8988T (cell line): ENCODE results near the gene GSTA3.
A peak's percentile ranks its signal among the peaks of the same experiment; 100 is the strongest.
"Not testable (repeated sequence)": the region's sequence is repeated elsewhere in the genome, so short reads cannot be mapped to it uniquely, and the experiment has no call there.

Source experiments
- DNase-seq: peaks from one replicate; pipeline ENCODE4 v3.0.0; 2011

Gene GSTA3

GRCh38 chr6:52909131-52909530 lies 367 bp downstream of the GSTA3 start:
- no peak for DNase-seq

DNA sequence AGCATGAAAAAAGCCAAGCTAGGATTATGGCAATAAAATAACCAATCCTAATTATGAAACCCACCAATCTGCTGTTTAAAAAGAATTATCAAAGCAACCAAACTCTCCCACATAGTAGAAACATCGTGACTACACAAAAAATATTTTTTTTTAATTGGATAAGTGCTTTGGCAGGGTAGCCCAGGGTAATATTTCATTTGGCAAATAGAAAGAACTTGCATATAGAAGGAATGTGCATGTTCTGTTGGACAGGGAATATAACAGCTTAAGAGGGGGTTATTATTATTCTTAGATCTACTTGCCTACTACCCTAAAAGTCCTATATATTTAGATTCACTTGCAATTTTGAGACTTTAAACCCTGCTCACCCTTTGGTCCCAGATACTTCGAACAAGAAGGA lies 972 bp downstream of the GSTA3 start:
- no peak for DNase-seq

GRCh38 chr6:52904562-52905279 lies 4.8 kb downstream of the GSTA3 start:
- DNase-seq = no peak

- no peak for DNase-seq
These were observed 9.0 kb downstream of the GSTA3 start for GRCh38 chr6:52900536-52900935.

DNA sequence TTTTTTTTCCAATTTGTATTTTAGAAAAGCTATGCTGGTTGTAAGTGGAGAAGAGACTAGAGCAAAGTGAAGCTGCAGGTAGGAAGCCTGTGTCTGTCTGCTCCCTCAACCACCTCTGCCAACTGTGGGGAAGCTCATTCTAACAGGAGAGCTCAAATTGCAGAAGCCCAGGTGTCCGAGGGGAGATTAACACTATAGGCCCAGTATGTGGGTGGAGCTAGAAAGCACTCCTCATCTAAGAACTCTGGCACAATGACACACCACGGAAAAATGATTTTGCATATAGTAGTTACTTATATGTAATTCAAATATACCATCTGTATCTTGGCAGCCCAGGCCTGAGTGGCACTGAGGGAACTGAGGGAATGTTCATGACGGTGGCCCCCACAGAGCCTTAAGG lies 13.7 kb downstream of the GSTA3 start:
- DNase-seq = not testable (repeated sequence)

- DNase-seq = no peak
These were observed 15.2 kb downstream of the GSTA3 start for GRCh38 chr6:52894285-52894684.

DNA sequence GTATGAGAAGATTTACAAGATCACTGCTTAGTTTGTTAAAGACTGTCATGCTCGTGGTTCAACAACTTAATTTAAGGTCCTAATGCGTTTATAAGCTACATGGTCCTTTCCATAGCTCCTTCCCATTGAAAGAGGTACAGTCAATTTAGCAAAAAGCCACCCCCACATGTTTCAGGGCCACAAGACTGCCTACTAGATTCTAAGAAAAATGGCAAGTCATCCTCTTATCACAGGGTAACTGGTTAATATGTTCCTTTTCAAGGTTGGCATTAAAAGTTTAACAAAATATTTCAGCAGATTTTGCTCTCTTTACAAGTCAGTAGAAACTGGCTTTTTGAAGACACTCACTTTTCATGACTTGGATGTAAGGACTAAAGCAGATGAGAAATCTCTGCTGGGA lies 15.7 kb downstream of the GSTA3 start:
- DNase-seq = no peak

GRCh38 chr6:52893221-52893620 lies 16.3 kb downstream of the GSTA3 start:
- DNase-seq = no peak

- DNase-seq = no peak
These were observed 19.5 kb downstream of the GSTA3 start for GRCh38 chr6:52890018-52890417.

DNA sequence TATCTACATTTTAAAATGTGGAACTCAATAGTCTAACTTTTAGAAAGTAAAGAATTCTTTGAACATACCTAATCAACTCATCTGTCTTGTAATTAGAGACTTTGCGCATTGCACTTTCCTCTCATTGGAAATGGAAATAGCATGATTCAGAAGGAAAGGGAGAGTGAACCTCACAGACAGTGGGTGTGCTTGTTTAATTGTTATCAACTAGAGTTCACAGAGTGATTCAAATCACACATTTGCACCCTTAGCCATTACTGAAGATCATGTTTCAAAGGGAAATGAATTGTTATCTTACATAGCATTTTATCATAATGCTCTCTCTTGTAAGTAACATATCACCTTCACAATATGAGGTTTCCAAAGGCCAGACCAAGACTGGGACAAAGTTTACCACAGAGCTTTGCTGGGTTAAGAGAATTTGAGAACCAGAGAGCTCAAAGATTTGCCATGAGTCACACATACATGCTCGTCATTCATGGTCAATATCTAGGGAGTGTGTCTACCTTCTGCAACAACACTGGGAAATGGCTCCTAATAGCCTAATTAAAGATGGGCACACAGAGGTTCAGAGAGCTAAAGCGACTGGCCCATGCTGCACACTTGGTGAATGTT lies 21.5 kb downstream of the GSTA3 start:
- no peak for DNase-seq

GRCh38 chr6:52881996-52882841 lies 27.3 kb downstream of the GSTA3 start:
- DNase-seq = peak; percentile 69

GRCh38 chr6:52881662-52881995 lies 27.9 kb downstream of the GSTA3 start:
- DNase-seq = no peak

DNA sequence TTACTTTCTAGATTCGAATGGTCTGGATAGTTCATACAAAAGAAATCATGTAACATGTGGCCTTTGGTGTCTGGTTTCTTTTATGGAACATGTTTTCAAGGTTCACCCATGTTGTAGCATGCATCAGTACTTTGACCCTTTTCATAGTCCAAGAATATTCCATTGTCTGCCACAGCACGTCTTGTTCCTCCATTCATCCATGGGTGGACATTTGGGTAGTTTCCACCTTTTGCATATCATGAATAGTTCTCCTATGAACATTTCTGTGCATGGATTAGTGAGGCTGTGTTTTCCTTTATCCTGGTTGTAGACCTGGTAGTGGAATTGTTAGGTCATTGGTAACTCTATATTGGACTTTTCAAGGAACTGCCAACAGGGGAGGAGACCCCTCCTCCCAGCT lies 31.7 kb downstream of the GSTA3 start:
- no peak for DNase-seq

DNA sequence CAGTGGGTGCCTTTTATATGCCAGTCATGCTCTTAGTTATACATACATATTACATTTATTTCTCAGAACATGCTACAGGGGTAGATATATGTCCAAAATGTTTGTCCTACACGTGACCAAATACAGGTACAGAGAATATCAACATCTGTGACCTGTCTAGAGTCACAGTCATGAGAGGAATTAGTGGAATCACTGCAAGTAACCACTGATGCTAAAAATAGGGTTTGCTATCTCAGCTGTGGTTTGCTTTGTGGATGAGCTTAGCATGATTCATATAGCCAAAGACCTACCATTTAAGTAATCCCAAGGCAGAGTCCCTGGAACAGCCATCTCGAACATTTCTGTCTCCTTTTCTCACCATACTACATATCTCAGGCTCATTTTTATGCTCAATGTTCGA lies 32.3 kb downstream of the GSTA3 start:
- DNase-seq = no peak

- no peak for DNase-seq
These were observed 33.3 kb downstream of the GSTA3 start for GRCh38 chr6:52876056-52876787.

GRCh38 chr6:52872031-52872430 lies 37.5 kb downstream of the GSTA3 start:
- no peak for DNase-seq

GRCh38 chr6:52871621-52872020 lies 37.9 kb downstream of the GSTA3 start:
- no peak for DNase-seq

GRCh38 chr6:52870335-52871091 lies 39.0 kb downstream of the GSTA3 start:
- not testable (repeated sequence) for DNase-seq

DNA sequence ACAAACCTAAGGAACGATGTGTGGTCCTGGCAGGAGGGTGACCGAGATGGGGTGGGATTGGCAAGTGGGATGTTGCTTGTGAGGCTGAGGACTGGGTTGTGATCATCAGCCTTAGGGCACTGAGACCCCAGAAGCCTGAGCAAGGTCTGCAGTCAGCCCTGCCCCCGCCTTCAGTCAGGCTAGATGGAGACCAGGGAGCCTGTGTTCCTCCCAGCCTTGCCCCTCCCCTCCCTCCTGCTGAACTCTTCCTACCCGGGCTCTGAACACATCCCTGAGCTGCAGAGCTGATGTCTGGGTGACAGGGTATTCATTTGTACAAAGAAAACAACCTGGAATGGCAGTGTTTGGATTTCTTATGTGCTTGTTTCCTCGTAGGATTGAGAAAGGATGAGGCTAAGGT lies 40.6 kb downstream of the GSTA3 start:
- DNase-seq = not testable (repeated sequence)

DNA sequence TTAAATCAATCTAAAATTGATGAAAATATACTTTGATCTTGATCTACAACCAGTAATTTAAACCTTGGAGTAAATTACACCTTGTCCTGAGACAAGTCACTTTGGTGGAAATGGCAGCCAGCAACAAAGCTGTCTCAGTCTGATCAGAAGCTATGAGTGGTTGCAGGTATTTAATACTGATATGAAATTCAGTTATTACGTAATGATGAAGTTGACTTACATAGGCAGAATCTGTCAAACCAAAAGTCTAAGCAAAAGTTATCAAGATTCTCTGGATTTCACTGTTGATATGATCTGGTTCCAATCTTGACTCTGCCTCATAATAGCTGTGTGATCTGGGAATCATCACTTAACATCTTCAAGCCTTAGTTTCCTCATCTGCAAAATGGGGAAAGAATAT lies 41.3 kb downstream of the GSTA3 start:
- no peak for DNase-seq

GRCh38 chr6:52861151-52861550 lies 48.3 kb downstream of the GSTA3 start:
- DNase-seq = not testable (repeated sequence)

- DNase-seq = no peak
These were observed 51.1 kb downstream of the GSTA3 start for GRCh38 chr6:52858416-52858815.

DNA sequence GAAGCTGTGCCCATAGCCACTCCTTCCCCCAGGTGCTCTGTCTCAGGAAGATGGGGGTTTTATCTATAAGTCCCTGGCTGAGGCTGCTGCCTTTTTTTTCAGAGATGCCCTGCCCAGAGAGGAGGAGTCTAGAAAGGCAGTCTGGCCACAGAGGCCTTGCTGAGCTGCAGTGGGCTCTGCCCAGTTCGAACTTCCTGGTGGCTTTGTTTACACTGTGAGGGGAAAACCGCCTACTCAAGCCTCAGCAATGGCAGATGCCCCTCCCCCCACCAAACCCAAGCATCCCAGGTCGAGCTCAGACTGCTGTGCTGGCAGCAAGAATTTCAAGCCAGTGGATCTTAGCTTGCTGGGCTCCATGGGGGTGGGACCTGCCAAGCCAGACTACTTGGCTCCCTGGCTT lies 53.4 kb downstream of the GSTA3 start:
- not testable (repeated sequence) for DNase-seq
